Activated CD4-positive, alpha-beta T cell treated with anti-CD3 and anti-CD28 coated beads for 4 hours (primary cell): ENCODE results near the gene KREMEN1.

ENCODE experiments used
- DNase-seq, 2 donors: peaks; one replicate each; pipeline ENCODE4 v3.0.0-alpha.2; 2020

The KREMEN1 gene

GRCh38 chr22:29195118-29195963 is 122.5 kb downstream of the KREMEN1 start:
- DNase-seq = no peak

- no peak for DNase-seq
Measured at GRCh38 chr22:29195964-29196666, 123.3 kb downstream of the KREMEN1 start.

- DNase-seq = no peak
Measured at GRCh38 chr22:29197096-29197495, 124.3 kb downstream of the KREMEN1 start.

GRCh38 chr22:29198240-29198639 is 125.4 kb downstream of the KREMEN1 start:
- DNase-seq = no peak

GRCh38 chr22:29199702-29200400 is 127.0 kb downstream of the KREMEN1 start:
- no peak for DNase-seq

- no peak for DNase-seq
Measured at GRCh38 chr22:29200901-29201300, 128.1 kb downstream of the KREMEN1 start.

GRCh38 chr22:29201782-29202181 is 128.9 kb downstream of the KREMEN1 start:
- DNase-seq = no peak

GRCh38 chr22:29202212-29203192 is 129.7 kb downstream of the KREMEN1 start:
- DNase-seq = peak; percentile 15 to 22

GRCh38 chr22:29203488-29204454 is 130.9 kb downstream of the KREMEN1 start:
- no peak for DNase-seq

GRCh38 chr22:29204455-29205183 is 131.8 kb downstream of the KREMEN1 start:
- no peak for DNase-seq

- DNase-seq = no peak
Measured at GRCh38 chr22:29205252-29205593, 132.4 kb downstream of the KREMEN1 start.

- no peak for DNase-seq
Measured at GRCh38 chr22:29205594-29206371, 132.9 kb downstream of the KREMEN1 start, which contains the start of gene EMID1. Gene EMID1 (plus strand): TSS chr22:29205896. CDS start chr22:29206039, 143 bp downstream.

GRCh38 chr22:29206372-29207242 is 133.8 kb downstream of the KREMEN1 start:
- no peak for DNase-seq

GRCh38 chr22:29207243-29207550 is 134.4 kb downstream of the KREMEN1 start:
- DNase-seq = no peak

- DNase-seq = no peak
Measured at GRCh38 chr22:29207562-29208501, 135.0 kb downstream of the KREMEN1 start.

- DNase-seq = no peak
Measured at GRCh38 chr22:29208502-29208862, 135.6 kb downstream of the KREMEN1 start.

GRCh38 chr22:29208879-29209623 is 136.2 kb downstream of the KREMEN1 start:
- DNase-seq = no peak
